Thyroid gland (tissue), 4 donors: ENCODE data around the gene ISY1. TPM values are rescaled to one million over a fixed set of nuclear protein-coding genes. Genes with fewer than 3 reads are reported as not detected.
A peak's percentile ranks its signal among the peaks of the same experiment; 100 is the strongest.

ENCODE experiments used
- DNase-seq, 2 donors: peaks; one replicate each; pipeline ENCODE4 v3.0.0-alpha.2; 2019
- H3K27ac ChIP-seq, 3 donors: fragments of 200-600 bp; sonication (generic); 1 replicate in 2 of 3; 2 replicates in 1 of 3; pipeline ENCODE4 v1.5.1; 2016 to 2019; ENCODE audit warnings: mild to moderate bottlenecking in 1 of 3, moderate library complexity in 1 of 3
- H3K27me3 ChIP-seq: fragments of 200-600 bp; sonication (generic); one replicate; pipeline ENCODE4 v1.5.1; 2019
- H3K36me3 ChIP-seq, 2 donors: fragments of 200-600 bp; sonication (generic); one replicate each; pipeline ENCODE4 v1.5.1; 2016 to 2019
- H3K4me1 ChIP-seq, 2 donors: fragments of 200-600 bp; sonication (generic); one replicate each; pipeline ENCODE4 v1.5.1; 2017 to 2019
- H3K4me3 ChIP-seq, 3 donors: fragments of 200-600 bp; sonication (generic); replicated peaks in 1 of 3; 1 replicate in 2 of 3; 2 replicates in 1 of 3; pipeline ENCODE4 v1.5.1; 2016; ENCODE audit warnings: mild to moderate bottlenecking in 1 of 3
- H3K9me3 ChIP-seq: fragments of 200-600 bp; sonication (generic); one replicate; pipeline ENCODE4 v1.5.1; 2017
- CTCF ChIP-seq, 6 experiments: fragments of 200-600 bp in 3 of 6; fragments of 450-650 bp in 3 of 6; sonication (generic) in 3 of 6; IDR thresholded peaks; one replicate each; pipeline ENCODE4 v1.5.1; 2016 to 2019; ENCODE audit warnings: antibody characterized with exemption in 6 of 6, mild to moderate bottlenecking in 2 of 6, inconsistent platforms in 1 of 6, moderate library complexity in 1 of 6
- POLR2A ChIP-seq, 2 donors: fragments of 450-650 bp; IDR thresholded peaks; one replicate each; pipeline ENCODE4 v1.6.1; 2017; ENCODE audit warnings: antibody characterized with exemption in 2 of 2, mild to moderate bottlenecking in 2 of 2, moderate library complexity in 1 of 2
- WGBS, 2 donors: methylation state at CpG; one replicate each; pipeline ENCODE4 v1.1.5; 2017; 5-methylcytosine and 5-hydroxymethylcytosine counted together
- intact Hi-C: fragments of 100-400 bp; cut with DNase I; formaldehyde crosslinking; loops from one replicate; pipeline ENCODE4 v1.15.1; 2023
- total RNA-seq, 4 donors: library from RNA; depleted of rRNA; stranded (reverse); fragments of >200 nt; gene quantifications; one replicate each; pipeline ENCODE4 v1.2.3, GENCODE V29; 2016

The ISY1 gene
- total RNA-seq, 4 donors from 2014 or later = 15.8 to 31.8 (median 20.2) TPM

DNA sequence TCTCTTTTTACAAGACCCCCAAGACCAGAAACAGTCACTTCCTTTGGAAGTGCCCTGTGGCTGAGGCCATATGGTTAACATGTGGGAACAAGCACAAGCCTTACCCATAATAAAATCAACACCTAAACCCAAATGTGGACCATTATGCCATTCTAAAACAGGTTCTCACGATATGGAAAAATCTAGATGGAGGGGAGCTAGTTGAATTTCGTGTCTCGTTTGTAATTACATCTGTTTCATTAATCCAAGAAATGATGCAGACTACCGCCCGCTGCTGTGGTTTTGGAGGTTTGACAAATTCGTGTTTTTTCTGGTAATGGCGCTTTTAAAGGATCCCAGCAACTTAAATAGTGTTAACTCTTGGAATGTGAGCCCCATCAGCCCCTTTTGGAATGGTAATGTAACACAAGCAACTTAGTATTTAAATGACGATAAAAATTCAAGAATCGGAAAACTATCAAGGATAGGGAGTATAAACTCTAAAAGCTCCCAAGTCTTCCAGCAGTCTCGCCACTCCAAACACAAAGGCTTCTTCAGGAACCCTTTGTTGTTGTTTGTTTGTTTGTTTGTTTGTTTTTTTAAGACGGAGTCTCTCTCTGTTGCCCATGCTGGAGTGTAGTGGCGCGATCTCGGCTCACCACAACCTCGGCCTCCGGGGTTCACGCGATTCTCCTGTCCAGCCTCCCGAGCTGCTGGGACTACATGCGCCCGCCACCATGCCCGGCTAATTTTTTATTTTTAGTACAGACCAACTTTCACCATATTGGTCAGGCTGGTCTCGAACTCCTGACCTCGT, 21.7 kb upstream of the ISY1 start:
- Histone ChIP-seq H3K27me3 (no peaks in the 10 kb centered on the region), H3K27ac (peak overlapping the region; percentile 99), H3K36me3 (peaks cover 0 to 6% of the 10 kb centered on the region in 2 donors), H3K4me3 (peak overlapping the region; percentile 31 to 91 (median 80)), H3K4me1 (peaks cover 37 to 43% of the 10 kb centered on the region in 2 donors), H3K9me3 (no peaks in the 10 kb centered on the region)
- WGBS, 2 donors = 1% methylated on average over 24 of the region's 24 CpGs
- no peak for DNase-seq
- TF ChIP-seq CTCF (IDR thresholded peaks at IDR 0.05) = no peak
- TF ChIP-seq POLR2A (IDR thresholded peaks at IDR 0.05) = no peak
- intact Hi-C loops = no loop called here

- H3K27ac ChIP-seq = peak overlapping the region; percentile 8 to 99 (median 99)
- intact Hi-C loops = no loop called here
- 25 to 27% methylated on average over 3 of the region's 3 CpGs for WGBS, 2 donors
Measured at GRCh38 chr3:129181819-129182218, 21.0 kb upstream of the ISY1 start.

GRCh38 chr3:129180461-129180860, 19.6 kb upstream of the ISY1 start:
- no peak overlapping the region for H3K4me3 ChIP-seq
- H3K9me3 ChIP-seq = no peaks in the 10 kb centered on the region
- peaks cover 49 to 63% of the 10 kb centered on the region in 2 donors for H3K4me1 ChIP-seq
- 61 to 69% methylated on average over 1 of the region's 1 CpG for WGBS, 2 donors
- intact Hi-C loops = no loop called here
- peaks cover 0 to 6% of the 10 kb centered on the region in 2 donors for H3K36me3 ChIP-seq
- peak overlapping the region in 1 of 3 donors; percentile 99 for H3K27ac ChIP-seq
- TF ChIP-seq POLR2A (IDR thresholded peaks at IDR 0.05) (no peak), CTCF (IDR thresholded peaks at IDR 0.05) (no peak)
- no peaks in the 10 kb centered on the region for H3K27me3 ChIP-seq
- DNase-seq = no peak

More at GRCh38 chr3:129181819-129182218, 21.0 kb upstream of the ISY1 start:
- no peak for TF ChIP-seq CTCF (IDR thresholded peaks at IDR 0.05)
- no peak for TF ChIP-seq POLR2A (IDR thresholded peaks at IDR 0.05)
- DNase-seq = no peak
- H3K4me3 ChIP-seq = peak overlapping the region in 2 of 3 donors; percentile 80 to 91
- H3K36me3 ChIP-seq = peaks cover 0 to 6% of the 10 kb centered on the region in 2 donors
- peaks cover 45 to 51% of the 10 kb centered on the region in 2 donors for H3K4me1 ChIP-seq
- H3K27me3 ChIP-seq = no peaks in the 10 kb centered on the region
- no peaks in the 10 kb centered on the region for H3K9me3 ChIP-seq

GRCh38 chr3:129176051-129176450, 15.2 kb upstream of the ISY1 start:
- no peak for DNase-seq
- Histone ChIP-seq H3K9me3 (no peaks in the 10 kb centered on the region), H3K4me1 (peaks cover 45 to 69% of the 10 kb centered on the region in 2 donors), H3K27me3 (no peaks in the 10 kb centered on the region), H3K36me3 (peaks cover 6 to 12% of the 10 kb centered on the region in 2 donors), H3K4me3 (no peak overlapping the region), H3K27ac (no peak overlapping the region)
- WGBS, 2 donors = 68 to 71% methylated on average over 1 of the region's 1 CpG
- intact Hi-C loops = no loop called here
- TF ChIP-seq CTCF (IDR thresholded peaks at IDR 0.05) (no peak), POLR2A (IDR thresholded peaks at IDR 0.05) (no peak)

GRCh38 chr3:129173725-129174124, 12.9 kb upstream of the ISY1 start:
- H3K4me1 ChIP-seq = peaks cover 25 to 48% of the 10 kb centered on the region in 2 donors
- intact Hi-C loops = no loop called here
- no peak for DNase-seq
- H3K4me3 ChIP-seq = no peak overlapping the region
- no peaks in the 10 kb centered on the region for H3K27me3 ChIP-seq
- no peak overlapping the region for H3K27ac ChIP-seq
- TF ChIP-seq CTCF (IDR thresholded peaks at IDR 0.05) (no peak), POLR2A (IDR thresholded peaks at IDR 0.05) (no peak)
- 44 to 53% methylated on average over 4 of the region's 4 CpGs for WGBS, 2 donors
- H3K9me3 ChIP-seq = no peaks in the 10 kb centered on the region
- peaks cover 28 to 29% of the 10 kb centered on the region in 2 donors for H3K36me3 ChIP-seq
